HepG2 (cell line): Measurements from ENCODE around the gene IFNA17. TPM values are rescaled to one million over a fixed set of nuclear protein-coding genes. Genes with fewer than 3 reads are reported as not detected.
"Not testable (repeated sequence)": the region's sequence is repeated elsewhere in the genome, so short reads cannot be mapped to it uniquely, and the experiment has no call there.

ENCODE experiments used
- ATAC-seq: fragments of 200-7000 bp; cut with Tn5 transposase; 3 replicates; pipeline ENCODE4 v1.9.1; 2020; ENCODE audit warnings: mild to moderate bottlenecking, moderate library complexity
- BruUV-seq: library from RNA; stranded (reverse); fragments of 400-500 nt; replicated peaks from 2 replicates; lab custom pipeline; 2021; lab: Mats Ljungman, UMichigan
- CTCF ChIA-PET: fragments of 300-600 bp; formaldehyde crosslinking; extraction: SDS; loops from one replicate; lab custom pipeline; 2021; ENCODE audit warnings: low total read pairs, inconsistent platforms, low intra/inter-chr PET ratio; lab: Yijun Ruan, JAX
- POLR2A ChIA-PET: fragments of 350-600 bp; sonication (Branson Sonifier 250); formaldehyde crosslinking; loops from one replicate; lab custom pipeline; 2020; ENCODE audit warnings: antibody characterized with exemption, inconsistent platforms; lab: Yijun Ruan, JAX
- DNase-seq: peaks from one replicate; pipeline ENCODE4 v3.0.0-alpha.2; 2015; ENCODE audit warnings: low spot score
- FAIRE-seq: peaks from 3 replicates; lab custom pipeline; 2011; peaks lifted over from hg19 to GRCh38; lab: Jason Lieb, UNC
- H2AFZ ChIP-seq: one replicate; pipeline ENCODE4 v1.6.1; 2011; ENCODE audit warnings: low read length, inconsistent platforms
- H3K27ac ChIP-seq: fragments of 300-600 bp; 3 replicates; pipeline ENCODE4 v1.8.0; 2011; ENCODE audit warnings: mixed run types, mild to moderate bottlenecking, mixed read lengths, low read length, inconsistent platforms; ENCODE audit not compliant: insufficient read depth; ENCODE audit errors: extremely low read length
- H3K27me3 ChIP-seq, 2 experiments: fragments of 200-600 bp in 1 of 2; 2 replicates in 1 of 2; 3 replicates in 1 of 2; pipeline versions ENCODE4 v1.6.0 to v1.8.0; 2011; ENCODE audit warnings: low read length in 2 of 2, mild to moderate bottlenecking in 2 of 2, moderate library complexity in 2 of 2, inconsistent platforms in 1 of 2; ENCODE audit not compliant: insufficient read depth in 2 of 2, control insufficient read depth in 1 of 2
- H3K36me3 ChIP-seq, 2 experiments: fragments of 200-600 bp in 1 of 2; replicated peaks in 1 of 2; 2 replicates in 1 of 2; 3 replicates in 1 of 2; pipeline versions ENCODE4 v1.5.1 to v1.8.0; 2011; ENCODE audit warnings: low read length in 2 of 2, inconsistent platforms in 1 of 2; ENCODE audit not compliant: insufficient read depth in 2 of 2, control insufficient read depth in 1 of 2
- H3K4me1 ChIP-seq: 2 replicates; pipeline ENCODE4 v1.5.1; 2012; ENCODE audit warnings: low read length, inconsistent platforms; ENCODE audit not compliant: insufficient read depth
- H3K4me2 ChIP-seq: 2 replicates; pipeline ENCODE4 v1.6.0; 2011; ENCODE audit warnings: low read depth, low read length, inconsistent platforms
- H3K4me3 ChIP-seq, 3 experiments: fragments of 200-600 bp in 1 of 3; sonication (generic), shearing (Covaris generic) in 1 of 3; replicated peaks in 1 of 3; 2 replicates each; pipeline ENCODE4 v1.5.1; 2011 to 2016; ENCODE audit warnings: low read length in 3 of 3, inconsistent platforms in 2 of 3, low read depth in 2 of 3, mild to moderate bottlenecking in 2 of 3, control low read depth in 1 of 3, mixed read lengths in 1 of 3; ENCODE audit not compliant: insufficient read depth in 1 of 3
- H3K79me2 ChIP-seq: one replicate; pipeline ENCODE4 v1.6.1; 2011; ENCODE audit warnings: low read length, inconsistent platforms; ENCODE audit not compliant: insufficient read depth
- H3K9ac ChIP-seq: 2 replicates; pipeline ENCODE4 v1.6.0; 2011; ENCODE audit warnings: mild to moderate bottlenecking, low read depth, low read length, inconsistent platforms; ENCODE audit not compliant: insufficient read depth
- H3K9me3 ChIP-seq: 2 replicates; pipeline ENCODE4 v1.5.1; 2012; ENCODE audit warnings: mild to moderate bottlenecking, low read length
- H4K20me1 ChIP-seq: 2 replicates; pipeline ENCODE4 v1.6.0; 2011; ENCODE audit warnings: inconsistent platforms, mild to moderate bottlenecking, low read length, moderate library complexity; ENCODE audit not compliant: insufficient read depth
- STAG1 ChIP-seq: sonication (generic); formaldehyde crosslinking; IDR thresholded peaks from 2 replicates; pipeline ENCODE4 v1.4.0; 2020; ENCODE audit warnings: missing genetic modification reagents
- WGBS: methylation state at CpG from one replicate; pipeline ENCODE4 v1.1.6; 2017; ENCODE audit warnings: low lambda C conversion rate; 5-methylcytosine and 5-hydroxymethylcytosine counted together
- in situ Hi-C: cut with HindIII; loops from 2 replicates; pipeline ENCODE4 v1.10.0; 2017; ENCODE audit warnings: low pct_unique_long_range_greater_than_20kb; ENCODE audit not compliant: extremely low pct_ligation_motif_present
- intact Hi-C: fragments of 100-400 bp; cut with micrococcal nuclease; formaldehyde crosslinking; loops from one replicate; pipeline ENCODE4 v1.10.0; 2022; ENCODE audit not compliant: unreplicated experiment
- polyA plus RNA-seq, 8 experiments: library from polyadenylated mRNA; depleted of rRNA in 3 of 8; stranded (reverse) in 7 of 8; unstranded in 1 of 8; fragments of >200 nt; fragmentation: Illumina TruSeq in 4 of 8; extraction: Trizol in 4 of 8; gene quantifications; 2 replicates each; pipeline versions ENCODE4 v1.2.1 to v1.2.3, GENCODE V29; 2011 to 2016; ENCODE audit warnings: low read depth in 4 of 8, missing spikeins in 1 of 8, mixed read lengths in 1 of 8; ENCODE audit not compliant: insufficient read depth in 1 of 8
- total RNA-seq, 5 experiments: library from RNA; depleted of rRNA; stranded (reverse); fragments of >200 nt; fragmentation: Illumina TruSeq; extraction: Trizol; gene quantifications; 2 replicates each; pipeline ENCODE4 v1.2.3, GENCODE V29; 2016; ENCODE audit warnings: low read depth in 1 of 5
- TF ChIP-seq, protein P1 (sequence below): sonication (generic); formaldehyde crosslinking; IDR thresholded peaks from 2 replicates; pipeline ENCODE4 v1.5.0; 2020; ENCODE audit warnings: mild to moderate bottlenecking, missing genetic modification reagents, moderate library complexity

Gene IFNA17
- total and polyA plus RNA-seq, 2 of the 13 experiments (the other 11 are each of a cell fraction or from before 2014, with no cell fraction given), result not detected

DNA sequence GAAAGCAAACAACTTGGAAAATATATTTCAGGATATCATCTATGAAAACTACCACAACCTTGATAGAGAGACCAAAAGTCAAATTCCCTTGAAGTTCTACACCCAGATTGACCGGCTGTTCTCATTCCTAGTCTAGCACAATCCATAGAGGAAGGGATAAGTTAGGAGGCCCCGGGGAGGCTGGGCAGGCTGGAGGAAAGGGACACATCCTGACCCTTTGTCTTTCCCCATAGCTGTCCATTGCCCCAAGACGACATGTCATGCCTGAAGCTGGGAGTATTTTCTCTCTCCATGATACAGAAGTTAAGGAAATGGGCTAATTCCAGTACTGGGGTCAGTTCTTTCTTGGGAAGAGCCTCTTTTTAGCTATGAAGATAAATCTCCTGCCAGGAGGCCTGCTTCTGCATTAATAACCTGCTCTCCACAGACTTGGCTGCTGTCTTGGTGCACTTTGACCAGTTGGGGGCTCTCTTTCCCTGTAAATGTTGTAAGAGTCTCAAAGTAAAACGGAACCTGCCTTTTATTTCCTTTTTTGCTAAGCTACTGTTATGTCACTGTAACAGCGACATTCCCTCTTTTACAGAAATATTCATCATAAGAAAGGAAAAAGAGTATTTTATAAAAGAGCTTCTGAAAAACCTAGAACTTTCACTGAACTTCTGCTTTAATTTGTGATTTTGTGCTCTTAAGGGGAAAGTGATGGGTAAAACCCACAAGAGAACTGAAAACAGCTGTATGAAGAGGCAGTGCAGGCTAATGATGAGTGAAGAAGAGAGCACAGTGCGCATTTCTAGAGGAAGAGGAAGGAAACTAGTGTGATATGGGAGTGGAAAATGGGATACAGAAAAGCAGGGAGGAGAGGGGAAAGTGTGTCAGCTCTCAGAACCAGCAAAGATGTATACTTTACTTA is 32.9 kb downstream of the IFNA17 start:
- H3K4me2 ChIP-seq, H3K4me3 ChIP-seq, H3K79me2 ChIP-seq, H4K20me1 ChIP-seq, H3K4me1 ChIP-seq, H3K27me3 ChIP-seq, H3K36me3 ChIP-seq, H3K27ac ChIP-seq, BruUV-seq, H3K9ac ChIP-seq, POLR2A ChIA-PET, H2AFZ ChIP-seq, H3K9me3 ChIP-seq: not testable (repeated sequence)
- CTCF ChIA-PET, result interaction anchor here (0.7 kb wide), 1 partner anchor 594 kb away, joined by 3 read pairs; no protein-coding TSS in a partner anchor
- in situ Hi-C loops, result loop anchor here (25.0 kb wide), 1 partner anchor 592 kb away; no protein-coding TSS in a partner anchor
- DNase-seq, result peak; percentile 6
- peak; percentile 35 for TF ChIP-seq STAG1 (CRISPR knock-in tag)
- TF ChIP-seq, protein P1, sequence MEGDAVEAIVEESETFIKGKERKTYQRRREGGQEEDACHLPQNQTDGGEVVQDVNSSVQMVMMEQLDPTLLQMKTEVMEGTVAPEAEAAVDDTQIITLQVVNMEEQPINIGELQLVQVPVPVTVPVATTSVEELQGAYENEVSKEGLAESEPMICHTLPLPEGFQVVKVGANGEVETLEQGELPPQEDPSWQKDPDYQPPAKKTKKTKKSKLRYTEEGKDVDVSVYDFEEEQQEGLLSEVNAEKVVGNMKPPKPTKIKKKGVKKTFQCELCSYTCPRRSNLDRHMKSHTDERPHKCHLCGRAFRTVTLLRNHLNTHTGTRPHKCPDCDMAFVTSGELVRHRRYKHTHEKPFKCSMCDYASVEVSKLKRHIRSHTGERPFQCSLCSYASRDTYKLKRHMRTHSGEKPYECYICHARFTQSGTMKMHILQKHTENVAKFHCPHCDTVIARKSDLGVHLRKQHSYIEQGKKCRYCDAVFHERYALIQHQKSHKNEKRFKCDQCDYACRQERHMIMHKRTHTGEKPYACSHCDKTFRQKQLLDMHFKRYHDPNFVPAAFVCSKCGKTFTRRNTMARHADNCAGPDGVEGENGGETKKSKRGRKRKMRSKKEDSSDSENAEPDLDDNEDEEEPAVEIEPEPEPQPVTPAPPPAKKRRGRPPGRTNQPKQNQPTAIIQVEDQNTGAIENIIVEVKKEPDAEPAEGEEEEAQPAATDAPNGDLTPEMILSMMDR (CRISPR knock-in tag), result peak; percentile 56
- ATAC-seq, result peak; percentile 92
- intact Hi-C loops, result loop anchor here (2.0 kb wide), 1 partner anchor 594 kb away; no protein-coding TSS in a partner anchor
- WGBS, result 16% methylated on average over 5 of the region's 6 CpGs
- FAIRE-seq, result peak; percentile 74

DNA sequence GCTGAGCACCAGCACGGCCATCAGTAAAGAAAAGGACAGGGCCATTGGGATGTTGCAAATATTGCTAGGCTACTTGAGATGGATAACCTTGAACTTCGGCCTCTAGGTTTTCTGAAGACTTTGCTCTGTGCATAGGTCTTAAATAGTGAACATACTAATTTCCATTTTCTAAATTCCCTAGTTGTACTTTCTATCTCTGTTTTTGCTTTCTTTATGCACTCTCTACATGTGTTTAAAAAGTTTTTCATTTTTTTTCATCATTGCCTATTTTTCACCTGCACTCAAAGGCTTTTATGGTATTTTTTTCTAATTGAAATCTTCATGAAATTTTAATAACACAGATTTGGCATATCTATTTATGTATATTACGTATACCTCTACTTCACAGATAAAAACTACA is 40.5 kb downstream of the IFNA17 start, which contains the start of gene IFNA4:
Gene IFNA4, minus strand, starts transcription at position 101 of the 400 bp plus-strand sequence. Its CDS starts 56 bp downstream, at position 45.
- intact Hi-C loops, H3K27ac ChIP-seq, H2AFZ ChIP-seq, H3K79me2 ChIP-seq, CTCF ChIA-PET, ATAC-seq, H4K20me1 ChIP-seq, H3K9me3 ChIP-seq, H3K4me3 ChIP-seq, DNase-seq, BruUV-seq, FAIRE-seq, H3K4me2 ChIP-seq, H3K36me3 ChIP-seq, POLR2A ChIA-PET, H3K9ac ChIP-seq, H3K27me3 ChIP-seq, H3K4me1 ChIP-seq: not testable (repeated sequence)
- in situ Hi-C loops, result loop anchor here (25.0 kb wide), 1 partner anchor 600 kb away; no protein-coding TSS in a partner anchor
- 6% methylated on average over 2 of the region's 3 CpGs for WGBS
